22Rv1 (cell line): ENCODE measurements around the gene PDIK1L.

ENCODE experiments used
- CTCF ChIP-seq: fragments of 450-650 bp; IDR thresholded peaks from 2 replicates; pipeline ENCODE4 v1.5.1; 2017; ENCODE audit warnings: mild to moderate bottlenecking
- ZFX ChIP-seq: fragments of 450-650 bp; IDR thresholded peaks from 2 replicates; pipeline ENCODE4 v1.6.1; 2017; ENCODE audit warnings: antibody characterized with exemption, borderline replicate concordance

- TF ChIP-seq CTCF = no peak
- no peak for TF ChIP-seq ZFX
These were observed 44.8 kb downstream of the PDIK1L start for GRCh38 chr1:26156285-26157038.
